Left ventricle myocardium inferior (tissue), 1 donor: ENCODE data around the gene SDF2L1. TPM values are rescaled to one million over a fixed set of nuclear protein-coding genes. Genes with fewer than 3 reads are reported as not detected.

Experiments used
- microRNA-seq: library from miRNA; unstranded; fragments of <30 nt; microRNA quantifications from one replicate; pipeline ENCODE4 v1.2.0, GENCODE V29; 2020
- total RNA-seq: library from RNA; stranded (reverse); fragmentation: NEBNext Ultra II Directional; extraction: Animal tissue kit (Norgen Biotek cat#: 25700); gene quantifications from one replicate; pipeline ENCODE4 v1.2.1, GENCODE V29; 2021
- donor health status: DM: no; HTN: yes; CAD: no; lungs with severe emphysema.

Gene SDF2L1
- total RNA-seq, 1 donor from 2014 or later: 18.3 TPM

Small RNA genes within 50 kb of the gene (microRNA-seq; reads per million reads assigned to microRNA genes)
- gene MIR130B: 217 reads per million, percentile 65 among the genes with 10 or more reads in this experiment
- gene MIR301B: 2.2 reads per million

Other genes starting within 250 kb of the SDF2L1 start
- 1.5 TPM for gene HIC2, start 224.9 kb upstream of the SDF2L1 start, total RNA-seq
- 1.5 TPM for gene TMEM191C, start 174.9 kb upstream of the SDF2L1 start, total RNA-seq
- gene RIMBP3C, start 90.8 kb upstream of the SDF2L1 start, total RNA-seq: 0.08 TPM
- 54.5 TPM for gene UBE2L3, start 74.6 kb upstream of the SDF2L1 start, total RNA-seq
- gene YDJC, start 12.3 kb upstream of the SDF2L1 start, total RNA-seq: 4.5 TPM
- 0.11 TPM for gene CCDC116, start 9.5 kb upstream of the SDF2L1 start, total RNA-seq
- 27.1 TPM for gene PPIL2, start 23.7 kb downstream of the SDF2L1 start, total RNA-seq
- 8.3 TPM for gene YPEL1, start 93.5 kb downstream of the SDF2L1 start, total RNA-seq
- gene MAPK1, start 225.3 kb downstream of the SDF2L1 start, total RNA-seq: 91.7 TPM